NOMO-1 (cell line): ENCODE data around the gene KLHDC9.
"Not testable (repeated sequence)": the region's sequence is repeated elsewhere in the genome, so short reads cannot be mapped to it uniquely, and the experiment has no call there.

Experiments used
- DNase-seq, 2 experiments: peaks; one replicate each; lab custom pipeline; 2025; ENCODE audit not compliant: unreplicated experiment in 2 of 2; lab: John Stamatoyannopoulos, UW

Gene KLHDC9, protein sequence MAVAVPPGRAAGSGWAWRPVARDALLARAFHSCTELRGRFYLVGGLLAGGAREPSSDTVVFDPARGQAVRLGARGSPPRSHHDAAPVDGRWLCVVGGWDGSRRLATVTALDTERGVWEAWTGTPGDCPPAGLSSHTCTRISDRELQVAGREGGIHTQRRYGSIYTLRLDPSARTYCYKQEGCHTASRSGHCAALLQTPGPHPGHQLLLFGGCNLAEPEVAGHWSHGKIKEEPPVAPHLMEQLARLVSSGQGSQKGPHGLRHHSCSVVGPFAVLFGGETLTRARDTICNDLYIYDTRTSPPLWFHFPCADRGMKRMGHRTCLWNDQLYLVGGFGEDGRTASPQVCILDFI

DNA sequence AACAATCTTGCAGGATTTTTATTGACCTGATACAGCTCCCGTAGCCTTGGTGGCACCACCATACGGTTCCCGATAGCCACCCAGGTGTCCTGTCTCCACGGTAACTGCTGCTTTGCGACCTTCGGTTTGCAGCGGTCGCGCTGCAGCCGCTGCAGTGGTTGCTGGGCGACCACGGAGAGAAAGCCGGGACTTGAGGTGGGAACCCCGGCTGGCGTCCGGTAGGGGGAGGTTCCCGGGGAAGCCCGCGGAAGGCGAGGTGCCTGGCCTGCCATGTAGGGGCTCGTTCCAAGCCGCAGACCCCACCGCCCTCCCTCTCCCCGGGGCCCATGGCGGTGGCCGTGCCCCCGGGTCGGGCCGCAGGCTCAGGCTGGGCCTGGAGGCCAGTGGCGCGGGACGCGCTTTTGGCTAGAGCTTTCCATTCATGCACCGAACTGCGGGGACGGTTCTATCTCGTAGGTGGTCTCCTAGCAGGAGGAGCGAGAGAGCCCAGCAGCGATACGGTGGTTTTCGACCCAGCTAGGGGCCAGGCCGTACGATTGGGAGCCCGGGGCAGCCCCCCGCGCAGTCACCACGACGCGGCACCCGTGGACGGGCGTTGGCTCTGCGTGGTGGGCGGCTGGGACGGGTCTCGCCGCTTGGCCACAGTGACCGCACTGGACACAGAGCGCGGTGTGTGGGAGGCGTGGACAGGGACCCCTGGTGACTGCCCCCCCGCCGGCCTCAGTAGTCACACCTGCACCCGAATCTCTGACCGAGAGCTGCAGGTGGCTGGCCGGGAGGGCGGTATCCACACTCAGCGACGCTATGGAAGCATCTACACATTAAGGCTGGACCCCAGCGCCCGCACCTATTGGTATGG, at the start of gene KLHDC9:
KLHDC9 (plus strand) TSS at position 152 of the 859 bp plus-strand sequence; CDS start at position 327, 175 bp downstream.
- DNase-seq: no peak

DNA sequence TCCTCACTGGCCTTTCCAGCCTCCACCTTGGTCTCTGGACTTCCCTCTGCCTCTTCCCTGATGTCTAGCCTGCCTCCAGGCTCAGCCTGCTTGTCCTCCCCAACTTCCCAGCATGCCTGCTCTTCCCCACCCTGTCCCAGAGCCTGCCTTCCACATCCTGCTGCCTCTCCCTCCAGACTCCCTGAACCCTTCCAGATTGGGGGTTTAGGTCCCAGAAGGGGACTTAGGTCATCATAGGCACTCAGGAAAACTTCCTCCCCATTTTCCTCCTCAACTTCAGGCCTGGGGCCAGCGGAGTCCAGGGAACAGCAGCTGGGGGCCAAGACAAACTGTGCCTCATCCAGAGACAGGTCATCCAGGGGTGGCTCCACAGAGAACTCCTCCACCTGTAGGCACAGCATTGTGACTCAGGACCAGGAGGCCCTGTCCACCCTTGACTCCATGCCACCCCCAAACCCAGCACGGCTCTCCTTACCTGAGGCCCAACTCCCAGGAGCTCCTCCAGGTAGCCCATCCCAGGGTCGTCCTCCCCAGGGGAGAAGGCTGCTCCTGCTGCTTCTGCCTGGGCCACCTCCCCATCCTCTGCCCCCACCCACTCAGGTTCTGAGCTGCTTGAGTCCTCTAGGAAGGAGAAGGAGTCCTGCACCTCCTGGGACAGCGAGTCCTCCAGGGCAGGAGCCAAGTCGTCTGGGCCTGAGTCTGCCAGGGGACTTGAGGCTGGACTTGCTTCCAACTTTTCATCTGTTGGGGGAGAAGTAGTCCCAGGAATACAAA, 49.0 kb upstream of the KLHDC9 start:
- no peak for DNase-seq

DNA sequence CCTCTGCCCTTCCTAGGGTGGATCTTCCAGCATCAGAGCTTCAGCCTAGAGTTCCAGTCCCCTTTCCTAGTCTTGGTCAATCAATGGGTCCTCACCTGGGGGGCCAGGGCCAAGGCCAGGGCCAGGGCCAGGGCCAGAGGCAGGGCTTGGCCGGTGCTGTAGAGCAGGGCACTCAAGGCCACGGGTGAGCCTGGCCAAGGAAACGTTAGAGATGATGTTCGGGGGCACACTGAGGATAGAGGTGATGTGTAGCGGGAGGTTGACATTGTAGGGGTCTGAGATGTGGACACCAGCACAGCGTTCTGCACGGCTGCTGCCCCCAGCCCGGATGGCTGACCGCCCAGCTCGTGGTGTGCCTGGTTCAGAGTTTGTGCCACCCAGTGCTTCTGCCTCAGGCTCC, 46.9 kb upstream of the KLHDC9 start:
- no peak for DNase-seq

DNA sequence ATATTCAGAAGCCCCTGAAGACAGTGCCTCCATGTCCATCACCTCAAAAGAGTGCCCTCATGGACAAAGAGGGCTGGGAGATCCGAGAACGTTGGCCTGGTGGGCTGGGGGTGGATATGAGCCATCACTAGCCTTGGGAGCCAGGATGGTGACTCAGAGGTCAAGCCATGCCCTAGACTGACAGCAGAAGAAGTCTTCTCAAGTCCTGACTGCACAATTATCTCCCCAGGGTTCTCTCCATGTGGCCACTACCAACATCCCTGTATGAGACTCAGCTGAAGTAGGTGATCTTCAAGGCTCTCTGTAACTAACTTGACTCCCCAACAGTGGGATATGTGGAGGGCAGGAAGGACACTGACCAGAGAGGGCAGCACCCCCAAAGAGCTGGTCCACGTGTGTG, 45.3 kb upstream of the KLHDC9 start:
- no peak for DNase-seq

DNA sequence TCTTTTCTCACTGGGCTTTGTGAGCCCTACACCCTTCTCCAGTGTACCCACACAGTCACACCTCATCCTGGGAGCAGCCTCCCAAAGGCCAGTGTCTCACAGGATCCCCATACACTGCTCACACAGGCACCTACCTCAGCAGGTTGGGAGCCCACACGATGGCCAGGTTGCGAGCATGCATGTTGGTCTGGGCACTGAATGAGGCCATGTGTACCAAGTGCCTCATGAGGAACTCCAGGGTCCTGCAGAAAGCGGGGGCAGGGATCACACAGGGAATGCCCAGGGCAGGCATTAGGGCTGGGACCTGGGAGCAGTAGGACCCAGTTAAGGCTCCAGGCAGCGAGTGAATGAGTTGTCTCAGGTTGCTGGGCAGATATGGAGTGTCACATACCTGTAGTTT, 43.9 kb upstream of the KLHDC9 start:
- DNase-seq: no peak

DNA sequence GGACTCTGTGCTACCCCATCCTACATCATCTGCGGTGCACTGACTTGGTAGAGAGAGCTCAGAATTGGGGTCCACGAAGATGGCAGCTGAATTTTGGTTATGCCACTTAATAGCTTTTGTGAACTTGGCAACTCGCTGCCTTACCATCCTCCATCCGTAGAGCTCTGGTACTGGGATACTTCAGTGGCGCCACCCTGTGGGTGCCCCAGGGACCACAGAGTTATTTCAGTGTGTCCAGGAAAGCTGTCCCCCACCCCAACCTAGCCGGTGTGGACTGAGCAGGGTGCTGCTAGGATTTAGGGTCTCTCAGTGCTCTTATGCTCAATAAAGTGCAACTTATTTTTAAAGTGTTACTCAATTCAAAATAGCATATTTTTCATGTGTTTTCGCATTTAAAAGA, 43.4 kb upstream of the KLHDC9 start:
- DNase-seq: no peak

DNA sequence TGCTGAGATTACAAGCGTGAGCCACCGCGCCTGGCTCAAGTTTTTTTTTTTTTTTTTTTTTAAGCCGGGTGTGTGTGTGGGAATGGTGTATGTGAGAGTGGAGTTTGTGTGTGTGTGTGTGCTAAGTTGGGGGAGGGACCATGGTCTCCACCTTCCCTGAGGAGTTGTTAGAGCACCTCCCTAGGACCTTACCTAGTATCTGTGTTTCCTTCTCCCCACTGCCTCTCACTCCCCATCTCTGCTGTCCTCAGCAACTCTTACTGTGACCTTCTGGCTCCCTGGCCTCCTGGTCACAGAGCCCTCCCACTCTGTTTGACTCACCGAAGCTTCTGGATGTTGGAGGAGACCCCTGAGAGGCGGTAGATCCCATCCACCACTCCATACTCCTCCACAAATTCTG, 38.9 kb upstream of the KLHDC9 start:
- no peak for DNase-seq

DNA sequence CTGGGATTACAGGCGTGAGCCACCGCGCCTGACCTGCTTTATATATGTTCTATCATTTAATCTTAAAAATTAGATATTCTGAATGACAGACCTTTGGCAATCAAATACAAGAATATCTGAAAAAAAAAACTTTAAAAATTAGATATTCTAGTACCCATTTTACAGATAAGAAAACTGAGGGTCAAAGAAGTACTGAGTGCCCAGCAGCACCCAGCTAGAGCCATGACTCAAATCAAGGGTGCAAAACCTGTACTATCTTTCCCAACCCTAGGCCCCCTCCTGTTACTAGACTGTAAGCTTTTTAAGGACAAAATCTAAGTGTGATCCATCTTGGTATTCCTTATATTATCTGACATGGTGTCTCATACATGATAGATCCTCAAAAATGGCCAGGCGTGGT, 36.7 kb upstream of the KLHDC9 start:
- DNase-seq: no peak

DNA sequence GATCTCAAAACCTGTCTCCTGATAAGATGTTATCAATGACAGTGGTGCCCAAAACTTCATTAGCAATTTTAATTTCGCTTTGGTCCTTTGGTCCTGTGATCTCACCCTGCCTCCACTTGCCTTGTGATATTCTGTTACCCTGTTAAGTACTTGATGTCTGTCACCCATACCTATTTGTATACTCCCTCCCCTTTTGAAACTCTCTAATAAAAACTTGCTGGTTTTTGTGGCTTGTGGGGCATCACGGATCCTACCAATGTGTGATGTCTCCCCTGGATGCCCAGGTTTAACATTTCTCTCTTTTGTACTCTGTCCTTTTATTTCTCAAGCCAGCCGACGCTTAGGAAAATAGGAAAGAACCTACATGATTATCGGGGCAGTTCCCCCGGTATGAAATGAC, 34.2 kb upstream of the KLHDC9 start:
- not testable (repeated sequence) for DNase-seq

DNA sequence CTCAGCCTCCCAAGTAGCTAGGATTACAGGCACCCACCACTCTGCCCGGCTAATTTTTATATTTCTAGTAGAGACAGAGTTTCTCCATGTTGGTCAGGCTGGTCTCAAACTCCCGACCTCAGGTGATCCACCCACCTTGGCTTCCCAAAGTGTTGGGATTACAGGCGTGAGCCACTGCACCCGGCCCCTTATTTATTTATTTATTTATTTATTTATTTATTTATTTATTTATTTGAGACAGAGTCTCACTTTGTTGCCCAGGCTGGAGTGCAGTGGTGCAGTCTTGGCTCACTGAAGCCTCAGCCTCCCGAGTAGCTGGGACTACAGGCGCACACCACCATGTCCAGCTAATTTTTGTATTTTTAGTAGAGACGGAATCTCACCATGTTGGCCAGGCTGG, 32.5 kb upstream of the KLHDC9 start:
- not testable (repeated sequence) for DNase-seq

DNA sequence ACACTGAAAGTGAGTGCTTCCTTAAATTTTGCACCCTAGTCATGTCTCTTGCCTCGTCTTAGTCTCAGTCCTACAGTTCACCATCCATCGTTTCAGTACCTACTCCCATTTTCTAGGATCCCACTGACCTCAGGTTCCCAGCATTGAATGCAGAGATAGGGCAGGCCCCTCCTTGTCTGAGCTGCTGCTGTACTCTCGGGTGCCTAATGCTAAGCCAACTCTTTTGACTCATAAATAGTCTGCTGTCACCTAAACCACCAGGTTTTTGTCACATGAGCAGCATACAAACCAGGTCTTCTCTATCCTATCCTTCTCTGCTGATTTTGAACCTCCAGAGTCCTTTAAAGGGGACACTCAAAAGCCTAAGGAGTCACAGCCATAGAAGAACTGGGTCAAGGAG, 31.5 kb upstream of the KLHDC9 start:
- DNase-seq: no peak

DNA sequence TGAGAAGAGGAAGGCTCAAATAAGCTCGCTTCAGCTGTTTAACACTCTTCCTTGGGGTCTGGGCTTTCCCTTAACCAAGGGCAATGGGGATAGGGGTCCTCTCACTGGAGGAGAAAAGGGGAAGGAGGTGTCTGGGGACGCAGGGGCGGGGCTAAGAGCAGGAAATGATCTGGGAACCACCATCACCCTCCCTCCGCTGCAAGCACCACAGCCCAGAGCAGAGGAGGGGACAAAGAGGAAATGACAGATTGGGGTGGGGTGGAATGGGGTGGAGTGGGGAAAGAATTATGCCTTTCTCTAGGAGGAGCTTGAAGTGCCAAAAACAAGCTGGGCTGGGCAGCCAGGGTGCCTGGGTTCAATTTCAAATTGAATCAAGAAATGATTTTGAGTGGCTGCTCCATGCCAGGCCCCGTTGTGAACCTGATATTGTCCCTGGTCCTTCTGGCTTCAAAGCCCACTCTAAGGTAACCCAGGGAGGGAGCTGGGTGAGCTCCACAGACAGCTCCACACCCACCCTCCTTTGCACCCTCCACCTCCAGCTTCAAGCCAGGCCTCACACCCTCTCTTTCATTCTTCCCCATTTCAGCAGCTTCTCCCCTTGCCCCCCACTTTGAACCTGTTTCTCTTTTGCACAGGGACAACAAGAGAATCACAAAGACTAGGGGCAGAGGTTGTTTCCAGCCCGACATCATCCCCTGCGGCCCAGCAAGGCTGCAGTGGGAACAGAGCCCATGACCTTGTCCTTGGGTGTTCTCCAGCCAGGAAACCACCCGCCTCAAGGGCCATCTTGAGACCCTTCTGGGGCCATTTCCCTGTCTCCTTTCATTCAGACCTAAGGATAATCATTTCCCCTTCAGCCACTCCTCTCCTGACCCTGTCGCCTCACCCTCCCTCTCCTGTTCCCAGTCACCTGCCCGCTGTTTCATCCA, 29.6 kb upstream of the KLHDC9 start:
- DNase-seq: peak; percentile 92 to 96

DNA sequence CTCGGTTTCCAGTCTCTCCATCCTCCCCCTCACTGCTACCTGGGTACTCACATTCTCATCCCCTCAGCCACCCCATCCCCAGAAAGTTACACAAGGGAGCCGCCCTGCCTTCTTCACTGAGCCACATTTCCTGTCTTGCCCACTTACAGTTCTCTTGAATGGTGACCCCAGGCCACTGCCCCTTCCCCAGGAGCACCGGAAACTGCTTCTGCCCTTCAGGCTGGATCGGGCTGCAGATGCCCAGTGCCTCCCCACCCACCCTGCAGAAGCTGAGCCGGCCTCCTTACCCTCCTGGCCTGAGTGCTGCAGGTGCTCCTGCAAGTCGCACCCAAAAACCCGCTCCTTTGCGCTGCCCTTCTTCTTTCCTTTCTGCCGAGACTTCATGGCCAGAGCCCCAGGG, 28.9 kb upstream of the KLHDC9 start:
- DNase-seq: peak in 1 of 2 experiments; percentile 14

DNA sequence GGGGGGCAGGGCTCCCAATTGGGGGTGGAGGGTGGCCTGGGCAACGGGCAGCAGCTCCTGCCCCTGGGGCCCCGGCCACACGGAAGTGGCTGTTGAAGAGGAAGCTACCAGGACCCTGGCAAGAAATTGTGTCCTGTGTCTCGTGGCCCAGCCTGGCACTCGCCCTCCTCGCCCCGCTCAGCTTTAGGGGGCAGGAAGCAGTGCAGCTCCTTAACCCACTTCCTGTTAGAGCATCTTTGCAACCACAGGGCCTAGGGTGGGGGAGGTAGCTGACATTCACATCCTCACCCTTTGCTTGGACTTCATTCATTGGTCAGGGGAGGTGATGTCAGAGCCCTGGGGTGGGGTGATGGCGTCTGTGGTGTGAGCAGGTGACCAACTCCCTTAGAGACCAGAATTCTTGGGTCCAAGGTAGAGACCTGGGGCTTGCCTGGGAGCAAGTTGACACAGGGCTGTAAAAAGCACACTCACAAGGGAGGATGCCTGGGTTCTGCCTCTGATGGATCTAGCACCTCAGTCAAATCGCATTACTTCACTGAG, 28.4 kb upstream of the KLHDC9 start, which contains the start of gene ARHGAP30:
ARHGAP30 (minus strand) TSS at position 161 of the 540 bp plus-strand sequence. CDS start 267 bp downstream, outside the sequence.
- peak; percentile 93 to 95 for DNase-seq

DNA sequence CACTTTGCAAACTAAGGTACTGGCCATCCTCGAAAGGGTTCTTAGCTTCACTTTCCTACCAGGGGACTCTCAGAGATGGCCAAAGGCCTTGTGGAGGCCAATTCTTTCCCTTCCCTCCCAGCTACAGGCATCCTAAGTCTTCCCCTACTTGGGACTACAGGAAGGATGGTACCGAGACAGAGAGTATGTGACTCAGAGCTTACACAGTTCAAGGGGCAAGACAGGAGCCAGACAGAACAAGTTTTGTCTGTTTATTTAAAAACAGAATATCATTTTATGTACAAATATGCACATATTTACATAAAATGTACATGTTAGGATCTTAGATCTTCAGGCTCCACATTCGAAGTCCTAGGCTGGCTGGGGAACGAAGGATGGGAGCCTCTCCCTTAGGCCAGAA, 27.4 kb upstream of the KLHDC9 start:
- DNase-seq: no peak

DNA sequence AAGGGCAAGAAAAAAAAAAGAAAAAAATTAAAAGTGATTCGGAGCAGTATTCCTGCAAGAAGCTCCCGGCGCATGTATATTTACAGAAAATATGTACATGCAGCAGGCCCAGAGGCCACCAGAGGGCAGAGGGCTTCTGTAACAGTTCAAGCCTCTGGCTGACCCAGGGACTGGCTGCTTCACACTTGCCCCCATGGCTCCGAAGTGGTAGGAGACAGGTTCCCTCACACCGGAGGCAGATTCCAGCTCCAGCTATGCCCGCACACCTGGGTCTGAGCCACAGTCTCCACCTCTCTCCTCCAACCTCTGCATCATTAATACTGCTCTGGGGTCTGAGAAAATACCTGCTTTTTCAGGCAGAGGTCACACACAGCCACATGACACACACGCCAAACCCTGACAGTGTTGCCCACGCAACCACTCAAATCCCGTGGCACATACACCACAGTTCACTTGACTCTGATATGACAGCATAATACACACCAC, 26.2 kb upstream of the KLHDC9 start:
- peak; percentile 57 to 65 for DNase-seq

DNA sequence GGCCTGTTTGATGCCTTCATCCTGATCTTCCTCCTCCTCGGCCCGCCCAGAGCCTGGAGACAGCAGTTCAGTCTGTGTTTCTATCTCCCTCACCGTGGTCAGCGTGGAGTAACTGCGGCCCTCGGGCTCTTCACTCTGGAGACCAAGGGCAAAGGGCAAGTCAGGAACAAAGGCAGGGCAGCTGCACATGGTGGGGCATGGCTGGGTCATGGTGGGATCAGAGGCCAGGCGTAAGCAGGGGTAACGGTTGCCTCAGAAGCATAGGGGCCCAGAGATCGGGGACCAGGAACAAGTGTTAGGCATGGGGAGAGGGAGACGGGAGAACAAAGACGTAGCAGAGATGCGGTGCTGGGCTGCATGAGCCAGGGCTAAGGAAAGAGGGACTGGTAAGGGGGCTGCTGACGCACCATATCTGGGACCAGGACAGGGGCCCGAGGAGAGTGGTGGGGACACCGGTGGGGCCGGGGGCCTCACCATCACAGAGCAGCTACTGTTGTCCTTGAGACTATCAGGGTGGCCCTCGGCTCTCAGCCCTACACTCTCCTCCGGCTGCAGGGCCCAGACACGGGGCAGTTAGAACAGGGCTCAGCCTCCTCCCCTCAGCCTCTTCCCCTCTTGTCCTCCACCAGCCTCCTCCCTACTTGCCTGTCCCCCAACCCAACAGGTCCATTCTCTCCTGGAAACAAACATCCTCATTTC, 25.3 kb upstream of the KLHDC9 start:
- no peak for DNase-seq

DNA sequence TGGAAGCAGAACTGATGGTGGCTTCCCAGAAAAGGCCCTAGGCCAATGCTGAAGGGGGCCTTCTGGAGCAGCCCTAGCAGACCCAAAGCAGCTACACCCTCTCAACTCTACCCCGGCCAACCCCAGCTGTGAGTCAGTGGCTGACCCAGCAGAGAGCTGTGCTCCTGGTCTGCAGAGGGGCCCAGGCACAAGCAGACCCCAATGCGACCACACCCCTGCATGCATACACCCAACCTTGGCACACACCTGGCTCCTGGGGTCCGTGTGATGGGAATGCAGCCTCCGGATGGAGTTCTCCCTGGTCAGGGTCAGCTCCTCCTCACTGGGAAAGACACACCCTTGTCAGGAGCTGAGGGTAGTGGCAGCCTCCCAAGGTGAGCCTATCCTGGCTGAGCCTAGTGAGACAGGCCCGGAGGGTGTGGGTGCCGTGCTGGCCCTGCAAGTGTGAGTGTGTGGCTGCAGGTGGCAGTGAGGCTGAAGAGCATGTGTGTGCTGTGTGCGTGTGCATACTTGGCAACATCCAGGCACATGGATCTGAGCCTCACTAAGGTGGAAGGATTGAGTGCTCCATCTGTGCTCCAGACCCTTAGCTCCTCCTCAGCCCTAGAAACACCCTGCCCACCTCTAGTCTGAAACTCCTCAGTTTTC, 24.6 kb upstream of the KLHDC9 start:
- no peak for DNase-seq
